Activated naive CD4-positive, alpha-beta T cell treated with anti-CD3 and anti-CD28 coated beads, Interleukin-2, amount 10 ng/mL, durations not matched to agents 7 days and 5 days (primary cell): ENCODE results near the gene PGBD5.

Experiments used
- CTCF ChIA-PET: fragments of 350-600 bp; sonication (Branson Sonifier 250); formaldehyde crosslinking; loops from one replicate; lab custom pipeline; 2021; ENCODE audit warnings: antibody characterized with exemption; lab: Charles Lee
- DNase-seq: peaks from one replicate; pipeline ENCODE4 v3.0.0-alpha.2; 2020
- H3K27ac Mint-ChIP-seq: one replicate; pipeline ENCODE4 v1.8.0; 2021; ENCODE audit warnings: mild to moderate bottlenecking, moderate library complexity, mixed read lengths
- H3K27me3 Mint-ChIP-seq: one replicate; pipeline ENCODE4 v1.8.0; 2021; ENCODE audit warnings: mild to moderate bottlenecking, mixed read lengths
- H3K36me3 Mint-ChIP-seq: one replicate; pipeline ENCODE4 v1.8.0; 2021; ENCODE audit warnings: mixed read lengths
- H3K4me1 Mint-ChIP-seq: one replicate; pipeline ENCODE4 v1.8.0; 2021; ENCODE audit warnings: mixed read lengths
- H3K4me3 Mint-ChIP-seq: one replicate; pipeline ENCODE4 v1.8.0; 2021; ENCODE audit warnings: mild to moderate bottlenecking, moderate library complexity, mixed read lengths
- H3K9me3 Mint-ChIP-seq: one replicate; pipeline ENCODE4 v1.8.0; 2021; ENCODE audit warnings: mixed read lengths

PGBD5 gene

GRCh38 chr1:230365723-230366307 lies 60.3 kb downstream of the PGBD5 start:
- no peak overlapping the region for H3K4me3 Mint-ChIP-seq
- DNase-seq, result no peak
- no peak overlapping the region for H3K27ac Mint-ChIP-seq
- H3K4me1 Mint-ChIP-seq, result no peaks in the 10 kb centered on the region
- CTCF ChIA-PET, result no interaction called here
- peaks cover 9% of the 10 kb centered on the region for H3K27me3 Mint-ChIP-seq
- H3K9me3 Mint-ChIP-seq, result no peaks in the 10 kb centered on the region
- H3K36me3 Mint-ChIP-seq, result no peaks in the 10 kb centered on the region

DNA sequence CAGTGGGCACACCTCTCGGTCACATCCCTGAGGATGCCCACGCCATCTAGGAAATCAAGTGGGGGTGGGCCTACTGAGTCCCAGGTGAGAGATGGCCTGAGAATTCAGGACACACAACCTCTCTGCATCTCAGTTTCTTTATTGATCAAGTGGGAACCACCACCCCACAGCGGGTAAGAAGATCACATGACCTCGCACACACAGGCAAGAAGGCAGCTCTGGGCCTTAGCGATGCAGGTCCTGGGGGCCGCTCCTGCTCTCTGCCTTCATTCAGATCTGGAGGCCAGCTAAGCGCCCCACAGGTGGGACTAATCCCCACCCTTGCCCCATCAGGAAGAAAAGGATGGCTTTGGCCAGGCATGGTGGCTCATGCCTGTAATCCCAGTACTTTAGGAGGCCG lies 63.2 kb downstream of the PGBD5 start:
- no peak for DNase-seq
- no peak overlapping the region for H3K27ac Mint-ChIP-seq
- no peaks in the 10 kb centered on the region for H3K4me1 Mint-ChIP-seq
- CTCF ChIA-PET, result no interaction called here
- H3K9me3 Mint-ChIP-seq, result no peaks in the 10 kb centered on the region
- H3K27me3 Mint-ChIP-seq, result peaks cover 9% of the 10 kb centered on the region
- no peak overlapping the region for H3K4me3 Mint-ChIP-seq
- H3K36me3 Mint-ChIP-seq, result no peaks in the 10 kb centered on the region

DNA sequence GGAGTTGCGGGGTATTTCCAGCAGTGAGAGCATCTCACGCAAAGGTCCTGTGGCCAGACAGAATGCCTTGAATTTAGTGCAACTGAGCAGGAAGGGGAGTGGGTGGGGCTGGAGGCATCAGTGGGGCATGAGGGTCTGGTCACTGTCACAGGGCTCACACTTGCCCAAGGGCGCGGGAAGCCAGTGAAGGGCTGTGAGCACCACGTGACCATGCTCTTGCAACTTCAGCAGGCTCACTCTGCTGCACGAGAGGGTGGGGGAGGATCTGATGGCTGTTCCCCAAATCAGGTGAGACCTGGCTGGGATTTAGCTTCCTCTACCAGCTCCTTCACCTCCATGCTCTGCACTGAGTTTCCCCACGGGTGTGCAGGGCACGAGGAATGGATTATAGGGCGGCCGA lies 64.2 kb downstream of the PGBD5 start:
- no peaks in the 10 kb centered on the region for H3K4me1 Mint-ChIP-seq
- peaks cover 9% of the 10 kb centered on the region for H3K27me3 Mint-ChIP-seq

GRCh38 chr1:230359992-230360668 lies 66.0 kb downstream of the PGBD5 start:
- H3K36me3 Mint-ChIP-seq, result no peaks in the 10 kb centered on the region
- no peak overlapping the region for H3K27ac Mint-ChIP-seq
- H3K4me1 Mint-ChIP-seq, result no peaks in the 10 kb centered on the region
- CTCF ChIA-PET, result no interaction called here
- H3K27me3 Mint-ChIP-seq, result peaks cover 7% of the 10 kb centered on the region
- no peak for DNase-seq
- no peaks in the 10 kb centered on the region for H3K9me3 Mint-ChIP-seq
- H3K4me3 Mint-ChIP-seq, result no peak overlapping the region

More for the DNA sequence above, 64.2 kb downstream of the PGBD5 start:
- CTCF ChIA-PET, result no interaction called here
- no peak overlapping the region for H3K4me3 Mint-ChIP-seq
- H3K9me3 Mint-ChIP-seq, result no peaks in the 10 kb centered on the region
- no peaks in the 10 kb centered on the region for H3K36me3 Mint-ChIP-seq
- DNase-seq, result no peak
- no peak overlapping the region for H3K27ac Mint-ChIP-seq

GRCh38 chr1:230356869-230357794 lies 69.0 kb downstream of the PGBD5 start:
- Mint-ChIP-seq H3K4me3 (no peak overlapping the region), H3K27me3 (peaks cover 7% of the 10 kb centered on the region), H3K27ac (no peak overlapping the region), H3K4me1 (no peaks in the 10 kb centered on the region), H3K36me3 (no peaks in the 10 kb centered on the region), H3K9me3 (no peaks in the 10 kb centered on the region)
- CTCF ChIA-PET, result no interaction called here
- DNase-seq, result no peak

DNA sequence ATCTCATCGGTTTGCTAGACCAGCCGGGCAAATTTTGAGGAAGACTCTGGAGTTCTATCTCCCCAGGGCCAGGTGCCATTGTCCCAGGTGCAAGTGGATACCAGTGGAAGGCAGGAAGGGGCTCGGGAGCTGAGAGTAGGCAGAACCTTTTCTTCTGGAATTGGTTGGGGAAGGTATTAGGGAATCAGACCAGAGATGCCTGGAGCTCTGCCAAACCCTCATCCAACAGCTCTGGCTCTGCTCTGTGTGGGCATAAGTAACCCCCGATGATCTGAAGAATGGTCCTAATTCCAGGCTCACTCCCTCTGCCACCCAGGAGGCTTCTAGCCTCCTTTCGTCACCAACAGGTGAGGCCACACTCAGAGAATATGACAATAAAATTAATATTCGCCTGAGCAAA lies 69.9 kb downstream of the PGBD5 start:
- peaks cover 3% of the 10 kb centered on the region for H3K27me3 Mint-ChIP-seq
- H3K9me3 Mint-ChIP-seq, result no peaks in the 10 kb centered on the region
- H3K4me3 Mint-ChIP-seq, result no peak overlapping the region
- CTCF ChIA-PET, result no interaction called here
- H3K4me1 Mint-ChIP-seq, result no peaks in the 10 kb centered on the region
- DNase-seq, result no peak
- no peaks in the 10 kb centered on the region for H3K36me3 Mint-ChIP-seq
- H3K27ac Mint-ChIP-seq, result no peak overlapping the region

GRCh38 chr1:230355594-230355993 lies 70.5 kb downstream of the PGBD5 start:
- H3K36me3 Mint-ChIP-seq, result no peaks in the 10 kb centered on the region
- peaks cover 3% of the 10 kb centered on the region for H3K27me3 Mint-ChIP-seq
- no peak for DNase-seq
- H3K4me1 Mint-ChIP-seq, result no peaks in the 10 kb centered on the region
- no peak overlapping the region for H3K4me3 Mint-ChIP-seq
- H3K9me3 Mint-ChIP-seq, result no peaks in the 10 kb centered on the region
- H3K27ac Mint-ChIP-seq, result no peak overlapping the region
- CTCF ChIA-PET, result no interaction called here

GRCh38 chr1:230355128-230355527 lies 71.0 kb downstream of the PGBD5 start:
- Mint-ChIP-seq H3K27me3 (peaks cover 3% of the 10 kb centered on the region), H3K9me3 (no peaks in the 10 kb centered on the region), H3K4me1 (no peaks in the 10 kb centered on the region), H3K36me3 (no peaks in the 10 kb centered on the region), H3K4me3 (no peak overlapping the region), H3K27ac (no peak overlapping the region)
- DNase-seq, result no peak
- CTCF ChIA-PET, result no interaction called here

GRCh38 chr1:230354005-230354404 lies 72.1 kb downstream of the PGBD5 start:
- H3K27ac Mint-ChIP-seq, result no peak overlapping the region

GRCh38 chr1:230352537-230352936 lies 73.6 kb downstream of the PGBD5 start:
- Mint-ChIP-seq H3K4me3 (no peak overlapping the region), H3K27me3 (peaks cover 19% of the 10 kb centered on the region), H3K27ac (no peak overlapping the region), H3K36me3 (no peaks in the 10 kb centered on the region), H3K4me1 (no peaks in the 10 kb centered on the region), H3K9me3 (no peaks in the 10 kb centered on the region)
- DNase-seq, result no peak
- CTCF ChIA-PET, result no interaction called here

More at GRCh38 chr1:230354005-230354404, 72.1 kb downstream of the PGBD5 start:
- no peak for DNase-seq
- peaks cover 10% of the 10 kb centered on the region for H3K27me3 Mint-ChIP-seq
- H3K4me3 Mint-ChIP-seq, result no peak overlapping the region
- CTCF ChIA-PET, result no interaction called here
- no peaks in the 10 kb centered on the region for H3K9me3 Mint-ChIP-seq
- H3K36me3 Mint-ChIP-seq, result no peaks in the 10 kb centered on the region
- no peaks in the 10 kb centered on the region for H3K4me1 Mint-ChIP-seq

DNA sequence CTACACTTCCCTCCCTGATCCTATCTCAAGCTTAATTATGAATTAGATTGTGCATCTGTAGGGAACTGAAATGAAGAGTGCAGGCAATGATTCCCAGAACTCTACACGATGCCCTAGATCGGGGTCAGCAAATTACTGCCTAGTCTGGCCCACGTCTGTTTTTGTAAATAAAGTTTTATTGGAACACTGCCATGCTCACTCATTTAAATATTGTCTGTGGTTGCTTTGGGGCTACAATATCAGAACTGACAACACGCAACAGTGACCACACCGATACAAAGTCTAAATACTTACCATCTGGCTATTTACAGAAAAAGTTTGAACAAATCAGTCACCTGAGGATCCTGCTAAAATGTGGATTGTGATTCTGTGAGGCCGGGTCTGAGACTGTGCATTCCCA lies 74.1 kb downstream of the PGBD5 start:
- no peak for DNase-seq
- H3K27ac Mint-ChIP-seq, result no peak overlapping the region
- H3K4me3 Mint-ChIP-seq, result no peak overlapping the region
- CTCF ChIA-PET, result no interaction called here
- peaks cover 19% of the 10 kb centered on the region for H3K27me3 Mint-ChIP-seq
- no peaks in the 10 kb centered on the region for H3K4me1 Mint-ChIP-seq
- no peaks in the 10 kb centered on the region for H3K9me3 Mint-ChIP-seq
- H3K36me3 Mint-ChIP-seq, result no peaks in the 10 kb centered on the region

DNA sequence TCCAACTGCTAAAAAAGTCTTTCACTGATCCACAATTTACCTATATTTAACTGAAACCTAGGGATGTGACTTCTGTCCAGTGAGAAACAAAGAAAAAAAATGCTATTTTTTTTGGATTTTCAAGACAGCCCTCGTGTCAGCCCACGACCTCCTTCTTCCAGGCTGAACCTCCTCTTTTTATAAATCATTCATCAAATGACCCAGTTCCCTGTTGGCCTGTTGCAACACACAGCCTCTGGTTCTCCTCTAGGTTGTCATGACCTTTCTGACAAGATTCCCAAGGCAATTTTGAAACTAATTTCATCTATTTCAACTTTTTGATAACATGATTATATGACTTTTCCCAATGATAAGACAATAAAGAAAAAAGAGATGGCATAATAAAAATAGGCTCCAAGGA lies 74.6 kb downstream of the PGBD5 start:
- peaks cover 16% of the 10 kb centered on the region for H3K27me3 Mint-ChIP-seq
- no peak overlapping the region for H3K27ac Mint-ChIP-seq
- no peaks in the 10 kb centered on the region for H3K9me3 Mint-ChIP-seq
- H3K4me1 Mint-ChIP-seq, result no peaks in the 10 kb centered on the region
- H3K4me3 Mint-ChIP-seq, result no peak overlapping the region
- no peak for DNase-seq
- CTCF ChIA-PET, result no interaction called here
- H3K36me3 Mint-ChIP-seq, result no peaks in the 10 kb centered on the region

DNA sequence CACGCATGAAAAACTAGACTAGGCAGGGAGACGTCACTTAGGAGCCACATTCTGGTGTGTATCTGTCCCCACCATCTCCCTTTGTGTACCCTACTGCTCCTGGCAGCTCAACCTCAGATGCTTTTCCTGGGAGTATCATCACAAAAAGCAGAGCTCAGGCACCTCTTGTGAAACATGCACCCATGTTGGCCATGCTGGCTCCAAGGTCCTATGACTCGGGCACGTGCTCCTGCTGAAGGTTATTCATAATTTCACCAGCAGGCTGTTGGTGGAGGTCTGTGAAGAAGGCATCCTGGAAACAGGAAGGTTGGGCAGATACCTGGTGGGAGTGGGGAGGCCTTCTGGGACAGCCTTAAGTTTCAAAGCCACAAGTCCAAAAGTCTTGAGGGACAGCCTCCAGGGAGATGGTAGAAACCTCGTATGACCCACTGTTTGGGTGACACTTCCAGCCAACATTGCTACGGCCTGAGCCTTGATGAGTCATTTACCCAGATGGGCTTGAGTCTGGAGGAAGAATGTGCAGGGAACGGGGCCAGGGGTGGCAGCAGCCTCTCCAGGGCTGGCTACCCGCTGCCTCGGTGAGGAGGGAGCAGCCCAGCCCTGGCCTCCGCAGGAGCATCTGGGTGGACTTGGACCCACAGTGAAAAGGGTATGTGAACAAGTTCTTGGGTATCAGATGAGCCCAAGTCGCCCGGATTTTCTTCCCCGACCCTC lies 75.8 kb downstream of the PGBD5 start:
- Mint-ChIP-seq H3K36me3 (no peaks in the 10 kb centered on the region), H3K27ac (no peak overlapping the region), H3K4me1 (no peaks in the 10 kb centered on the region), H3K27me3 (peaks cover 16% of the 10 kb centered on the region), H3K9me3 (no peaks in the 10 kb centered on the region), H3K4me3 (no peak overlapping the region)
- no peak for DNase-seq
- CTCF ChIA-PET, result no interaction called here

GRCh38 chr1:230349020-230349393 lies 77.1 kb downstream of the PGBD5 start:
- H3K4me1 Mint-ChIP-seq, result no peaks in the 10 kb centered on the region
- no peaks in the 10 kb centered on the region for H3K9me3 Mint-ChIP-seq
- CTCF ChIA-PET, result no interaction called here
- no peaks in the 10 kb centered on the region for H3K36me3 Mint-ChIP-seq
- H3K27ac Mint-ChIP-seq, result no peak overlapping the region
- H3K4me3 Mint-ChIP-seq, result no peak overlapping the region
- peaks cover 24% of the 10 kb centered on the region for H3K27me3 Mint-ChIP-seq
- no peak for DNase-seq
